K562 treated with DMSO at 1 percent for 24 hours (cell line): Measurements from ENCODE around the gene HSPB2. TPM values are rescaled to one million over a fixed set of nuclear protein-coding genes. Genes with fewer than 3 reads are reported as not detected.

Experiments
- total RNA-seq: library from RNA; unstranded; fragments of 300-600 nt; gene quantifications from 2 replicates; pipeline ENCODE4 v1.2.3, GENCODE V29; 2022; ENCODE audit warnings: low read depth; ENCODE audit not compliant: insufficient read depth

Gene HSPB2, protein sequence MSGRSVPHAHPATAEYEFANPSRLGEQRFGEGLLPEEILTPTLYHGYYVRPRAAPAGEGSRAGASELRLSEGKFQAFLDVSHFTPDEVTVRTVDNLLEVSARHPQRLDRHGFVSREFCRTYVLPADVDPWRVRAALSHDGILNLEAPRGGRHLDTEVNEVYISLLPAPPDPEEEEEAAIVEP
- total RNA-seq = 0.22 TPM in 1 of 2 replicates, not detected in the other

DNA sequence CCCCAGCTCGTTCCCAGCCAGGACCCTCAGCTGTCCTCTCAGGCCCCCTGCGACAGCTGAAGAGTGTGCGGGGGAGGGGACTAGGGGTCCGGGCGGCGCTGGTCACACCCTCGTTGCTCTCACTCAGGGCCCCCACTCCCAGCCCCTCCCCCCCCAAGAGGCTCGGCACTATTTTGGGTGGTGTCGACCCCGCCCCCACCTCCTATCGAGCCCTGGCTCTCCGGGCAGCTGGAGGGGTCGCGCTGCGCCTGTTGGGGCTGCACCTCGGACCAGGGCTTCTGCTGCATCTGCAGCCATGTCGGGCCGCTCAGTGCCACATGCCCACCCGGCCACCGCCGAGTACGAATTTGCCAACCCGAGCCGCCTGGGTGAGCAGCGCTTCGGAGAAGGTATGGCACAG is at the start of gene HSPB2:
TSS of gene HSPB2 (plus strand) at position 200 of the 400 bp plus-strand sequence. CDS start at position 296, 96 bp downstream.

DNA sequence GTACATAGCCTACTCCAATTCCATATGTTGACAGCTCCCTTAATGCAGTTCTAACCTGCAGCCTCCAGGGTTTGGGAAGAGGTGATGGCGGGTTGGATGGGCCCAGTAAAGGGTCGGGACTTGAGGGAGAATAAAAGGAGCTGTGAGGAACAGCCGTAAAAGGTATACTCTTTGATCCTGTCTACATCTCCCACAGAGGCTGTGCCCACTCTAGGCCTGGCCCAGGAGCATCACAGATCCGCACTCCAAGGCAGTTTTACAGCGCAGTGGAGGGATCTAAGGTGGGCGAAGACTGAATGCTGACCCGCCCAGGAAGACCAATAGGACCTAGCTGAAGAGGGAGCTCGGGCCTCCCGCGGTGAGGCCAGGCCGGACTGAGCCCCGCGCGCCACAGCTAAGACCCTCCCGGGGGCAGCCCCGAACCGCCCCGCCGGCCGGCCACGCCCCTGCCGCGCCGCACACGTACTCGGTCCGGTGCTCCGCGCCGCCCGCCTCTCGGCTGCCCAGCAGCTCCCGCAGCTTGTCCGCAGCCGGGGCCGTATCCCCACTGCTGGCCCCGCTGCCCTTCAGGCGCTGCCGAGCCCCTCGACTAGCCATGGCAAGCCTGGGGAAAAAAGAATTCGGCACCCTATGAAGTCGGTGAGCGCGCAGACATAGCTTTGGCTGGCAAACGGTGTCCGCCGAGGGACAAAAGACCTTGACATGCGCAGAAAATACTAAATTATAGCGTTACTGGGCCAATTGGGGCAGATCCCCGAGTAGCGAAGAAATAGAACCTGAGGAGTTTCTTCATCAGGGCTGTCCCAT is 41.4 kb upstream of the HSPB2 start, which contains the start of gene ALG9:
TSS of gene ALG9 (minus strand) at position 696 of the 807 bp plus-strand sequence. CDS start at position 597, 99 bp downstream.

DNA sequence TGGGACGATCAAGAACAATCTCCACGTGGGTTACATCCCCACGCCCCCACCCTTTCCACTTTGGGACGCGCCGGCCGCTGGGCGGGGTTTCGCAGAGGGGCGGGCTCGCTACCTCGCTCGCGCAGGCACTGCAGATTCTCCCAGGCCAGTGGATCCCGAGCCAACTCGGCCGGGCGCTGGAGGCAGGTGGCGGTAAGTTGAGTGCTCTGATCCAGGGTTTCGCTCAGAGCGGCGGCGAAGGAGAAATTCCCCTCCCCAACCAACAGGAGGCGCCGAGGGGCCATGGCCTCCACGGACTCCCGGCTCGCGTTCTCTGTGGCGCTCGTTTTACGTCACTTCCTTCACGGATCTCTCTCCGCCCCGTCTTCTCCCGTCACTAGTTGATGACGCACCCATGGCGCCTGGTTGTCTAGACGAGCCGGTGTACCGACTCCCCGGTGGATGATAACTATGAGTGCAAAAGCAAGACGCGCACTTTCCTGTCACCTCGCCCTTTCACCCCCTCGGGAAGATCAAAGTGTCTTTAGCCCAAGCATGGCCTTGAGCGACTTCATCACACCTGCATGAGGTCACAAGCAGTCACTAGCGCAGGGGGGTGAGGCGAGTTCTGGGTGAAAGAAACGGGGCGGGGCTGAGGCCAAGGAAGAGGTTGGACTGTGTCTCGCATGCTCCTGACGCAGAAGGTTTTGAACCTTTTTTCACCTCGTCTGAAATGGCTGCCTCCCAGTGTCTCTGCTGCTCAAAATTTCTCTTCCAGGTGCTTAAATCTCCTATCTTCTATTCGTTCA is 33.5 kb upstream of the HSPB2 start, which contains the start of the genes CFAP68 and FDXACB1:
TSS of gene CFAP68 (plus strand) at position 693 of the 788 bp plus-strand sequence. CDS start at position 713, 20 bp downstream.
TSS of gene FDXACB1 (minus strand) at position 317 of the 788 bp plus-strand sequence. CDS start at position 284, 33 bp downstream.

DNA sequence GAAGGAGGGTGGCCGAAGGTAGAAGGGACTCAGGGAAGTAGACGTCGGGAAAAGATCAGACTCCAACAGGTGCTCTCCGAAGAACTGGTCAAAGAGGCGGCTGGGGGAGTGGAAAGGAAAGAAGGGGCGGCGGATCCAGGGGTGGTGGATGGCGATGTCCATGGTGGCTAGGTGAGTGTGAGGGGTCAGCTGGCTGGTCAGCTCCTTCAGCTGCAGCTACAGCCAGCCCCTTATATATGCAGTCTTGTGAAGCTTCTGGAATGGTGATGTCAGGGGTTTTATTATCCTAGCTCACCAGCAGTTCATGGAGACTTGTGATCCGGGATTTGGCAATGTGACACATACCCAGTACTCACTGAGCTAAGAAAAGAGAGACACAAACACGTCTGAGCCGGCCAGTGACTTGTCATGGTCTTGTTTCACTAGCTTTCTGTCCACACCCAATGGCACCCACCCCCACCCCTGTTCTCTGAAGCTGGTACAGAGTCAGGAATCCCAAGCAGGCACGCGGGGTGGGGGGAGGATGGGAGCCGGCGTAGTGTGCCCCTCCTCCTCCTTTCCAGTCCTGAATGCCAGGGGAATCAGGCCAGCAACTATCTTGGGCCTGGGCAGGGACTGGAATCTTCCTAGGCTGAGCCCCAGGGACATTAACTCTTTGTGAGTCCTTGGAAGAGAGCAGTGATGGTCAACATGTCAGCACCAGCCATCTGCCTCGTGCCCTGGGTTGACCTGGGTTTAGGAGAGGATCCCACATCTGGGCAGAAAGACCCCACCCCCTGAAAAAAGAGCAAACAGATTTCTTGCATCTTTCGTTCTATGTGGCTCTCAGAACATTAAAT is 752 bp upstream of the HSPB2 start, which contains the start of gene CRYAB:
TSS of gene CRYAB (minus strand) at position 208 of the 839 bp plus-strand sequence. CDS start at position 162, 46 bp downstream.

DNA sequence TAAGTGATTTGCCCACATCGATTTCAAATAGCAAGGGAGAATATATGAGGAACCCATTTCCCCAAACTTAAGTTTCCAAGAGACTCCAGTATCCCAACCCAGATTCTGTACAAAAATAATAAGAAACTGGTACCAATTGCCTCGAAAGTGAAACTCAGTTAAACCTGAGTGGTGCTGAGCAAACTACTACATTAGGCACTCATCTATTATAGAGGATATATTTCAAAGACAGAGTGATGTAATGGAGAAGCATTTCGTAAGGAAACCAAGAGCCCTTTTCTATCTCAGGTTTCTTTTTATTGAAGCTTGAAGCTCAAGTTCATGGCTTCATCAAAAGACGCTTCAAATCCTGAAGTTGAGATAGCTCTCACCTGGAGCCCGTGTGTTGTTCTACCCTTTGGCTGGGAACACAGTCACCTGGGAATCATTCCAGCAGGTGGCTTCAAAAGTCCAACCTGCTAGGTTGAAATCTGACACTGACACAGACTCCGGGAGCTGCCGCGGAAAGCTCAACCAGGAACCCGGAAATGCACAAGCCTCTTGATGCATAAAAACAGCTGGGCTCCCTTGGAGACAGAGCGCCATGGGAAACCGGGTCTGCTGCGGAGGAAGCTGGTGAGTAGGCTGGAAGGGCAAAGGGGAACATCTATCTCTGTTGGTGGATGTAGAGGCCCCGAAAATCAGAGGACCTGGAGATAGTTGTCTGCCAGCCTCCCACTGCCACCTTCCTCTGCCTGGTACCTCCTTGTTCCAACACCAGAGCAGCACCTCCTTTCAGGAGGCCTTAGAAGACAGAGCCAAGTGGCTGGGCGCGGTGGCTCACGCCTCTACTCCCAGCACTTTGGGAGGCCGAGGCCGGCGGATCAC is 6.1 kb downstream of the HSPB2 start, which contains the start of gene C11orf52:
TSS of gene C11orf52 (plus strand) at position 524 of the 867 bp plus-strand sequence. CDS start at position 584, 60 bp downstream.

Other genes starting within 250 kb of the HSPB2 start
- 15.3 and 19.5 TPM in 2 replicates for gene PPP2R1B, start 146.3 kb upstream of the HSPB2 start, total RNA-seq
- gene ALG9, start 41.2 kb upstream of the HSPB2 start, total RNA-seq = 19.2 and 20.0 TPM in 2 replicates
- 0.61 and 1.0 TPM in 2 replicates for gene FDXACB1, start 33.6 kb upstream of the HSPB2 start, total RNA-seq
- 22.0 and 28.9 TPM in 2 replicates for gene CFAP68, start 33.2 kb upstream of the HSPB2 start, total RNA-seq
- gene CRYAB, start 964 bp upstream of the HSPB2 start, total RNA-seq = 2.2 TPM in 1 of 2 replicates, not detected in the other
- 2.5 and 4.2 TPM in 2 replicates for gene C11orf52, start 6.2 kb downstream of the HSPB2 start, total RNA-seq
- gene DIXDC1, start 24.6 kb downstream of the HSPB2 start, total RNA-seq = 2.0 and 2.5 TPM in 2 replicates
- gene DLAT, start 112.7 kb downstream of the HSPB2 start, total RNA-seq = 33.2 and 37.5 TPM in 2 replicates
- gene PIH1D2, start 161.3 kb downstream of the HSPB2 start, total RNA-seq = 1.4 TPM in 1 of 2 replicates, not detected in the other
- gene NKAPD1, start 161.6 kb downstream of the HSPB2 start, total RNA-seq = 11.8 and 12.5 TPM in 2 replicates
- 64.3 and 70.5 TPM in 2 replicates for gene TIMM8B, start 174.0 kb downstream of the HSPB2 start, total RNA-seq
- 87.3 and 101 TPM in 2 replicates for gene SDHD, start 174.1 kb downstream of the HSPB2 start, total RNA-seq